CD4-positive, alpha-beta T cell (primary cell): ENCODE results near the gene TMEM272. TPM values are rescaled to one million over a fixed set of nuclear protein-coding genes. Genes with fewer than 3 reads are reported as not detected.

Source experiments
- ATAC-seq: fragments of 200-7000 bp; cut with Tn5 transposase; one replicate; pipeline ENCODE4 v1.10.0; 2022; ENCODE audit warnings: mild to moderate bottlenecking; ENCODE audit not compliant: poor library complexity
- CTCF ChIA-PET: fragments of 350-600 bp; sonication (Branson Sonifier 250); formaldehyde crosslinking; loops from one replicate; lab custom pipeline; 2021; ENCODE audit warnings: antibody characterized with exemption, inconsistent platforms; lab: Charles Lee
- POLR2A ChIA-PET: fragments of 350-600 bp; sonication (Branson Sonifier 250); formaldehyde crosslinking; loops from one replicate; lab custom pipeline; 2021; ENCODE audit warnings: antibody characterized with exemption, inconsistent platforms; lab: Charles Lee
- DNase-seq, 14 experiments: peaks; one replicate each; pipeline ENCODE4 v3.0.0-alpha.2; 2013 to 2020; ENCODE audit warnings: mixed read lengths in 2 of 14
- H3K27ac ChIP-seq, 2 donors: one replicate each; pipeline versions ENCODE4 v1.5.1 to v1.7.0; 2013; ENCODE audit warnings: low read length in 2 of 2, low read depth in 1 of 2, mild to moderate bottlenecking in 1 of 2
- H3K27me3 ChIP-seq, 2 experiments: 1 replicate in 1 of 2; 2 replicates in 1 of 2; pipeline versions ENCODE4 v1.6.1 to v1.7.0; 2013; ENCODE audit warnings: low read length in 2 of 2, control low read depth in 1 of 2, mild to moderate bottlenecking in 1 of 2, moderate library complexity in 1 of 2; ENCODE audit not compliant: insufficient read depth in 2 of 2, control insufficient read depth in 1 of 2
- H3K36me3 ChIP-seq: one replicate; pipeline ENCODE4 v1.6.1; 2013; ENCODE audit warnings: low read length, control low read depth; ENCODE audit not compliant: insufficient read depth
- H3K4me1 ChIP-seq: one replicate; pipeline ENCODE4 v1.6.1; 2013; ENCODE audit warnings: low read length, control low read depth; ENCODE audit not compliant: insufficient read depth
- H3K4me3 ChIP-seq: one replicate; pipeline ENCODE4 v1.5.1; 2013; ENCODE audit warnings: mild to moderate bottlenecking, low read length, moderate library complexity
- H3K9me3 ChIP-seq, 2 experiments: 1 replicate in 1 of 2; 2 replicates in 1 of 2; pipeline versions ENCODE4 v1.6.1 to v1.7.0; 2013; ENCODE audit warnings: low read length in 2 of 2, mild to moderate bottlenecking in 2 of 2, control low read depth in 1 of 2, moderate library complexity in 1 of 2; ENCODE audit not compliant: control insufficient read depth in 1 of 2, insufficient read depth in 1 of 2
- H3K27ac Mint-ChIP-seq: one replicate; pipeline ENCODE4 v1.8.0; 2020; ENCODE audit warnings: mixed read lengths
- H3K27me3 Mint-ChIP-seq: one replicate; pipeline ENCODE4 v1.8.0; 2021; ENCODE audit warnings: mixed read lengths
- H3K36me3 Mint-ChIP-seq: one replicate; pipeline ENCODE4 v1.8.0; 2021; ENCODE audit warnings: low read depth, mixed read lengths
- H3K4me1 Mint-ChIP-seq: one replicate; pipeline ENCODE4 v1.8.0; 2021; ENCODE audit warnings: low read depth, mixed read lengths
- H3K4me3 Mint-ChIP-seq: one replicate; pipeline ENCODE4 v1.8.0; 2020; ENCODE audit warnings: mild to moderate bottlenecking, mixed read lengths
- H3K9me3 Mint-ChIP-seq: one replicate; pipeline ENCODE4 v1.8.0; 2020; ENCODE audit warnings: mixed read lengths
- intact Hi-C, 2 experiments: fragments of 100-400 bp; cut with DNase I in 1 of 2; cut with micrococcal nuclease in 1 of 2; formaldehyde crosslinking; loops; one replicate each; pipeline versions ENCODE4 v1.15.1 to v1.9.0; 2023 to 2025; cut with DNase I, micrococcal nuclease
- total RNA-seq, 174 experiments: library from RNA in 2 of 174; stranded (reverse) in 2 of 174; gene quantifications; one replicate each; pipeline ENCODE4 v1.2.3 and lab custom pipeline; 2021 to 2026
- TF ChIP-seq, protein P1 (sequence below): fragments of 200-600 bp; IDR thresholded peaks from one replicate; pipeline ENCODE4 v1.8.0; 2022; ENCODE audit warnings: antibody characterized with exemption, mild to moderate bottlenecking

Gene TMEM272
- total RNA-seq, 2 experiments from 2014 or later, result 2.7 to 2.8 TPM

DNA sequence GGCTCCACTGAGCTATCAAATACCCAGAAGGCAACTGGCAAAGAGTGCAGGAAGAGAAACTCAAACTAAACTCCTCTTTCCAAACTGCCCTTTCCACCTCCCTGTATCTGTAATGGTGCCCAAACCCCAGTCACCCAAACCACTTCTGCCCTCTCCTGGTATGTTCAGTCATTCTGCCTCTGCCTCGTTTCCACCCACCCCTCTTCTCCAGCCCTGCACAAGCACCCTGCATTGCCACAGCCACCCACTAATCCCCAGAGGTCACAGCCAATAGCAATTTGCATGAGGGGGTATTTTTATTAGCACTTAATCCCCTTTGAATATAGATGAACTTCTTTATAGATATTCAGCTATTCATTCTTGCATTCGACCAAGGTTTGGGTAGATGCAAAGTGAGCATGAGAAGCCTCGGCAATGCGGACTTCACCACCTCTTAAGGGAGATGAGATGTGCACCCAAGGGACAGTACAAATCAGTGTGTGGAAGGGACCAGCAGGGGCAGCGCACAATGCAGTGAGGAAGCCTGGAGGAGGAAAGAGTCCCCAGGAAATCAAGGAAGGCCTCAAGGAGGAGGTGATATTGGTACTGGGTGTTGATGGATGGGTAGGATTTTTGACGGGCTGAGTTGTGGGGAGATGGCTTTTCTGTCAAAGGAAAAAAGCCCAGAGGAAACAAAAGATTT, 12.4 kb downstream of the TMEM272 start:
- ATAC-seq (peak; percentile 99), DNase-seq (peak; percentile 45 to 85 (median 54))
- Histone ChIP-seq H3K36me3 (no peaks in the 10 kb centered on the region), H3K9me3 (no peaks in the 10 kb centered on the region), H3K27ac (no peak overlapping the region), H3K4me1 (peaks cover 28% of the 10 kb centered on the region), H3K4me3 (no peak overlapping the region), H3K27me3 (no peaks in the 10 kb centered on the region)
- Mint-ChIP-seq H3K4me3 (peak overlapping the region; percentile 26), H3K9me3 (no peaks in the 10 kb centered on the region), H3K27me3 (no peaks in the 10 kb centered on the region), H3K27ac (peak overlapping the region; percentile 54), H3K36me3 (no peaks in the 10 kb centered on the region), H3K4me1 (peaks cover 46% of the 10 kb centered on the region)
- POLR2A ChIA-PET, result interaction anchor here (0.7 to 3.0 kb wide), 9 partner anchors 11 to 380 kb away, joined by 3 to 44 read pairs (median 4); partner anchors contain the start of gene INTS6
- TF ChIP-seq, protein P1, sequence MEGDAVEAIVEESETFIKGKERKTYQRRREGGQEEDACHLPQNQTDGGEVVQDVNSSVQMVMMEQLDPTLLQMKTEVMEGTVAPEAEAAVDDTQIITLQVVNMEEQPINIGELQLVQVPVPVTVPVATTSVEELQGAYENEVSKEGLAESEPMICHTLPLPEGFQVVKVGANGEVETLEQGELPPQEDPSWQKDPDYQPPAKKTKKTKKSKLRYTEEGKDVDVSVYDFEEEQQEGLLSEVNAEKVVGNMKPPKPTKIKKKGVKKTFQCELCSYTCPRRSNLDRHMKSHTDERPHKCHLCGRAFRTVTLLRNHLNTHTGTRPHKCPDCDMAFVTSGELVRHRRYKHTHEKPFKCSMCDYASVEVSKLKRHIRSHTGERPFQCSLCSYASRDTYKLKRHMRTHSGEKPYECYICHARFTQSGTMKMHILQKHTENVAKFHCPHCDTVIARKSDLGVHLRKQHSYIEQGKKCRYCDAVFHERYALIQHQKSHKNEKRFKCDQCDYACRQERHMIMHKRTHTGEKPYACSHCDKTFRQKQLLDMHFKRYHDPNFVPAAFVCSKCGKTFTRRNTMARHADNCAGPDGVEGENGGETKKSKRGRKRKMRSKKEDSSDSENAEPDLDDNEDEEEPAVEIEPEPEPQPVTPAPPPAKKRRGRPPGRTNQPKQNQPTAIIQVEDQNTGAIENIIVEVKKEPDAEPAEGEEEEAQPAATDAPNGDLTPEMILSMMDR, result peak; percentile 70
- intact Hi-C loops, result loop anchor here (1.0 kb wide), 2 partner anchors 11 to 17 kb away; no protein-coding TSS in a partner anchor
- CTCF ChIA-PET, result interaction anchor here (0.7 to 3.8 kb wide), 10 partner anchors 9 to 401 kb away, joined by 3 to 44 read pairs (median 5); no protein-coding TSS in a partner anchor

DNA sequence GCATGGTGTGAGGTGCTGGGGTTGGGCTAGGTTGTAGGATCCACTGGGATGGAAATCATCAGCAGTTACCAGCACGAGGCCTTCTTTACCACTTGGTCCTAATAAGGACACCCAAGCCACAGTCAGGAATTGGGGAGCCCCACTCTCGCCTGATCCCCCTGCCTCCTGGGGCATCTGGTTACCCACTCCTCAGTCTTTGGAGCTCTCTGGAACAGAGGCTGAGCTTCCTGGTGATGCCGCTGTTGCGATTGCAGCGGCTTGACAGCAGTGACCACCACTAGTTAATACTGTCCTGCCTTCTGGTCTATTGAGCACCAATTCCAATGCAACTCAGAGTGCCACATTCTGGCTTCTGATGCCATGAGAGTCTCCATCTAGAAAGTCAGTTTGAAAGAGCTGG, 13.5 kb downstream of the TMEM272 start:
- H3K4me1 Mint-ChIP-seq, result peaks cover 57% of the 10 kb centered on the region
- H3K27me3 Mint-ChIP-seq, result no peaks in the 10 kb centered on the region
- H3K36me3 Mint-ChIP-seq, result no peaks in the 10 kb centered on the region
- intact Hi-C loops, result no loop called here
- H3K9me3 ChIP-seq, result no peaks in the 10 kb centered on the region
- no peak overlapping the region for H3K27ac ChIP-seq
- H3K27me3 ChIP-seq, result no peaks in the 10 kb centered on the region
- no peak for DNase-seq
- H3K27ac Mint-ChIP-seq, result no peak overlapping the region
- no peak overlapping the region for H3K4me3 Mint-ChIP-seq
- no peak overlapping the region for H3K4me3 ChIP-seq
- ChIA-PET POLR2A (interaction anchor here (1.2 to 3.0 kb wide), 5 partner anchors 10 to 28 kb away, joined by 4 to 44 read pairs (median 5); no protein-coding TSS in a partner anchor), CTCF (interaction anchor here (1.2 to 3.8 kb wide), 7 partner anchors 10 to 400 kb away, joined by 3 to 44 read pairs (median 5); no protein-coding TSS in a partner anchor)
- no peaks in the 10 kb centered on the region for H3K36me3 ChIP-seq
- no peaks in the 10 kb centered on the region for H3K9me3 Mint-ChIP-seq
- no peak for ATAC-seq
- peaks cover 39% of the 10 kb centered on the region for H3K4me1 ChIP-seq
- TF ChIP-seq, protein P1, result no peak

DNA sequence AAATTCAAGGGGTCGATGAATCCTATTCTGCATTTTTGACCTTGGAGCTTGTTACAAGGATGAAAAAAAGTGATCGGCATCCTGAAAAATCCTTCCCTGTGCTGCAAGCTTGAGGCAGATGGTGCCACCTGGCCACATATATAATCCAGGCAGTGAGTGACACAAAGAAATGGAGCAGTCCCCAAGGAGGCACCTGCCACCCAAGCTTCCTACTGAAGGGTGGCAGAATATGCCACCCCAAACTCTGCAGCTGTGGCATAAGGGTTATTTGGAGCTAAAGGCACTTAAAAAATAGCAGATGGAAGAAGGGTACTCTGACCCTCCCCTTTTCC, 15.4 kb downstream of the TMEM272 start:
- no peaks in the 10 kb centered on the region for H3K27me3 ChIP-seq
- H3K4me3 Mint-ChIP-seq, result peak overlapping the region; percentile 32
- peaks cover 74% of the 10 kb centered on the region for H3K4me1 Mint-ChIP-seq
- no peaks in the 10 kb centered on the region for H3K9me3 ChIP-seq
- ChIA-PET POLR2A (interaction anchor here (0.5 to 9.5 kb wide), 7 partner anchors 8 to 623 kb away, joined by 3 to 110 read pairs (median 6); partner anchors contain the start of gene INTS6), CTCF (interaction anchor here (1.2 kb wide), 1 partner anchor 10 kb away, joined by 5 read pairs; no protein-coding TSS in a partner anchor)
- intact Hi-C loops, result loop anchor here (5.0 to 10.0 kb wide), 2 partner anchors 183 to 1705 kb away; partner anchors contain the start of genes ALG11 (in 1 of the 2) and ATP7B (in 1 of the 2)
- ATAC-seq, result no peak
- TF ChIP-seq, protein P1, result no peak
- H3K27ac Mint-ChIP-seq, result peak overlapping the region; percentile 89
- H3K36me3 Mint-ChIP-seq, result peaks cover 6% of the 10 kb centered on the region
- H3K27ac ChIP-seq, result no peak overlapping the region
- no peaks in the 10 kb centered on the region for H3K27me3 Mint-ChIP-seq
- H3K36me3 ChIP-seq, result no peaks in the 10 kb centered on the region
- DNase-seq, result no peak
- H3K4me3 ChIP-seq, result no peak overlapping the region
- peaks cover 54% of the 10 kb centered on the region for H3K4me1 ChIP-seq
- no peaks in the 10 kb centered on the region for H3K9me3 Mint-ChIP-seq
